WTC11 (cell line): ENCODE results near the gene MUC21. TPM values are rescaled to one million over a fixed set of nuclear protein-coding genes. Genes with fewer than 3 reads are reported as not detected.

Experiments used
- ATAC-seq: fragments of 200-7000 bp; cut with Tn5 transposase; 2 replicates; pipeline ENCODE4 v1.10.0; 2021; ENCODE audit warnings: mild to moderate bottlenecking, moderate library complexity
- CTCF ChIA-PET: fragments of 300-600 bp; sonication (Branson Sonifier 250); formaldehyde crosslinking; loops from one replicate; lab custom pipeline; 2021; ENCODE audit warnings: antibody characterized with exemption; lab: Charles Lee
- POLR2A ChIA-PET: fragments of 350-600 bp; sonication (Branson Sonifier 250); formaldehyde crosslinking; loops from one replicate; lab custom pipeline; 2021; ENCODE audit warnings: antibody characterized with exemption; lab: Charles Lee
- DNase-seq: peaks from one replicate; pipeline ENCODE4 v3.0.0; 2021; ENCODE audit warnings: low spot score
- H3K27ac Mint-ChIP-seq: 2 replicates; pipeline ENCODE4 v1.8.0; 2021; ENCODE audit warnings: mixed read lengths
- H3K27me3 Mint-ChIP-seq: 2 replicates; pipeline ENCODE4 v1.8.0; 2021; ENCODE audit warnings: low read depth, mild to moderate bottlenecking, moderate library complexity, mixed read lengths
- H3K36me3 Mint-ChIP-seq: 2 replicates; pipeline ENCODE4 v1.8.0; 2021; ENCODE audit warnings: mixed read lengths
- H3K4me1 Mint-ChIP-seq: 2 replicates; pipeline ENCODE4 v1.8.0; 2022; ENCODE audit warnings: mixed read lengths
- H3K4me3 Mint-ChIP-seq: 2 replicates; pipeline ENCODE4 v1.8.0; 2021; ENCODE audit warnings: mild to moderate bottlenecking, moderate library complexity, mixed read lengths
- H3K9me3 Mint-ChIP-seq: 2 replicates; pipeline ENCODE4 v1.8.0; 2021; ENCODE audit warnings: mixed read lengths
- ATF3 ChIP-seq: sonication (generic); formaldehyde crosslinking; conservative IDR thresholded peaks from 2 replicates; pipeline ENCODE4 v1.8.1; 2022; ENCODE audit warnings: mild to moderate bottlenecking, missing genetic modification reagents
- ATF6 ChIP-seq: sonication (generic); formaldehyde crosslinking; IDR thresholded peaks from 2 replicates; pipeline ENCODE4 v1.8.1; 2023; ENCODE audit warnings: mild to moderate bottlenecking, missing genetic modification reagents
- ESRRA ChIP-seq: sonication (generic); formaldehyde crosslinking; IDR thresholded peaks from 2 replicates; pipeline ENCODE4 v1.8.1; 2022; ENCODE audit warnings: mild to moderate bottlenecking, missing genetic modification reagents, borderline replicate concordance
- FOXJ3 ChIP-seq: sonication (generic); formaldehyde crosslinking; IDR thresholded peaks from 2 replicates; pipeline ENCODE4 v1.9.0; 2021; ENCODE audit warnings: missing genetic modification reagents, mild to moderate bottlenecking, borderline replicate concordance
- FOXP4 ChIP-seq: sonication (generic); formaldehyde crosslinking; IDR thresholded peaks from 2 replicates; pipeline ENCODE4 v1.8.0; 2022; ENCODE audit warnings: mild to moderate bottlenecking, missing genetic modification reagents
- GRHL2 ChIP-seq: fragments of 250-450 bp; sonication (Bioruptor Pico); IDR thresholded peaks from 2 replicates; pipeline ENCODE4 v1.8.0; 2022; ENCODE audit warnings: mild to moderate bottlenecking, moderate library complexity; ENCODE audit not compliant: insufficient replicate concordance, severe bottlenecking
- HMGA2 ChIP-seq: fragments of 250-450 bp; sonication (Bioruptor Pico); IDR thresholded peaks from 2 replicates; pipeline ENCODE4 v1.4.0; 2021; ENCODE audit warnings: mild to moderate bottlenecking, moderate library complexity
- JAZF1 ChIP-seq: fragments of 250-450 bp; sonication (Bioruptor Pico); IDR thresholded peaks from 2 replicates; pipeline ENCODE4 v1.9.0; 2021; ENCODE audit warnings: moderate library complexity, mild to moderate bottlenecking, inconsistent platforms
- NR2C2 ChIP-seq: sonication (generic); formaldehyde crosslinking; IDR thresholded peaks from 2 replicates; pipeline ENCODE4 v1.8.0; 2022; ENCODE audit warnings: mild to moderate bottlenecking, missing genetic modification reagents
- TCF7 ChIP-seq: sonication (generic); formaldehyde crosslinking; IDR thresholded peaks from 2 replicates; pipeline ENCODE4 v1.8.0; 2022; ENCODE audit warnings: mild to moderate bottlenecking, low read depth, missing genetic modification reagents, moderate library complexity
- USF1 ChIP-seq: sonication (generic); formaldehyde crosslinking; IDR thresholded peaks from 2 replicates; pipeline ENCODE4 v1.8.0; 2022; ENCODE audit warnings: mild to moderate bottlenecking, missing genetic modification reagents
- ZBTB21 ChIP-seq: sonication (generic); formaldehyde crosslinking; IDR thresholded peaks from 2 replicates; pipeline ENCODE4 v1.8.1; 2023; ENCODE audit warnings: mild to moderate bottlenecking, missing genetic modification reagents, borderline replicate concordance
- ZNF121 ChIP-seq: sonication (generic); formaldehyde crosslinking; IDR thresholded peaks from 2 replicates; pipeline ENCODE4 v1.8.0; 2023; ENCODE audit warnings: missing genetic modification reagents
- ZNF219 ChIP-seq: sonication (generic); formaldehyde crosslinking; IDR thresholded peaks from 2 replicates; pipeline ENCODE4 v1.8.0; 2023; ENCODE audit warnings: missing genetic modification reagents, mild to moderate bottlenecking, borderline replicate concordance
- ZNF317 ChIP-seq: sonication (generic); formaldehyde crosslinking; IDR thresholded peaks from 2 replicates; pipeline ENCODE4 v1.8.1; 2023; ENCODE audit warnings: low read depth, mild to moderate bottlenecking, moderate library complexity, missing genetic modification reagents, borderline replicate concordance
- ZNF425 ChIP-seq: fragments of 250-450 bp; sonication (Bioruptor Pico); conservative IDR thresholded peaks from 2 replicates; pipeline ENCODE4 v1.9.0; 2021; ENCODE audit warnings: mild to moderate bottlenecking
- ZNF512 ChIP-seq: sonication (generic); formaldehyde crosslinking; IDR thresholded peaks from 2 replicates; pipeline ENCODE4 v1.8.1; 2022; ENCODE audit warnings: missing genetic modification reagents, borderline replicate concordance
- ZSCAN18 ChIP-seq: fragments of 250-450 bp; sonication (Bioruptor Pico); IDR thresholded peaks from 2 replicates; pipeline ENCODE4 v2.1.2; 2022; ENCODE audit warnings: mild to moderate bottlenecking, moderate library complexity
- total RNA-seq: library from RNA; stranded (reverse); gene quantifications from 3 replicates; pipeline ENCODE4 v1.2.3, GENCODE V29; 2021

The MUC21 gene
- total RNA-seq, 1 experiment from 2014 or later, result not detected

- no peak for TF ChIP-seq ZNF425 (CRISPR knock-in tag)
Measured at GRCh38 chr6:30991891-30992290, 8.4 kb downstream of the MUC21 start (continued).

GRCh38 chr6:30997301-30997700 lies 13.8 kb downstream of the MUC21 start:
- CTCF ChIA-PET, result interaction anchor here (1.2 kb wide), 1 partner anchor 45 kb away, joined by 3 read pairs; no protein-coding TSS in a partner anchor
- ATAC-seq, result no peak

More at GRCh38 chr6:30997301-30997700, 13.8 kb downstream of the MUC21 start:
- POLR2A ChIA-PET, result no interaction called here
- H3K27me3 Mint-ChIP-seq, result no peaks in the 10 kb centered on the region
- TF ChIP-seq ZSCAN18 (CRISPR knock-in tag) (no peak), ZNF512 (no peak), ZBTB21 (CRISPR knock-in tag) (no peak), JAZF1 (no peak), FOXJ3 (no peak), ZNF317 (CRISPR knock-in tag) (no peak), HMGA2 (CRISPR knock-in tag) (no peak), ATF3 (CRISPR knock-in tag) (no peak), ESRRA (no peak), ZNF219 (CRISPR knock-in tag) (no peak), ZNF121 (CRISPR knock-in tag) (no peak), FOXP4 (no peak), USF1 (CRISPR knock-in tag) (no peak), ATF6 (no peak), GRHL2 (CRISPR knock-in tag) (no peak), NR2C2 (CRISPR knock-in tag) (no peak), TCF7 (no peak)
- peaks cover 12% of the 10 kb centered on the region for H3K36me3 Mint-ChIP-seq
- no peak overlapping the region for H3K27ac Mint-ChIP-seq
- DNase-seq, result no peak
- H3K4me3 Mint-ChIP-seq, result no peak overlapping the region
- H3K4me1 Mint-ChIP-seq, result no peaks in the 10 kb centered on the region
- peaks cover 18% of the 10 kb centered on the region for H3K9me3 Mint-ChIP-seq
